Skeletal muscle cell (primary cell): ENCODE results near the gene KCTD18.

ENCODE experiments used
- DNase-seq: peaks from one replicate; pipeline ENCODE4 v3.0.0-alpha.2; 2010; ENCODE audit warnings: low read depth
- H3K4me3 ChIP-seq: 2 replicates; pipeline ENCODE4 v1.5.1; 2011; ENCODE audit warnings: low read depth, mild to moderate bottlenecking, control low read depth, low read length, moderate library complexity

KCTD18 gene

DNA sequence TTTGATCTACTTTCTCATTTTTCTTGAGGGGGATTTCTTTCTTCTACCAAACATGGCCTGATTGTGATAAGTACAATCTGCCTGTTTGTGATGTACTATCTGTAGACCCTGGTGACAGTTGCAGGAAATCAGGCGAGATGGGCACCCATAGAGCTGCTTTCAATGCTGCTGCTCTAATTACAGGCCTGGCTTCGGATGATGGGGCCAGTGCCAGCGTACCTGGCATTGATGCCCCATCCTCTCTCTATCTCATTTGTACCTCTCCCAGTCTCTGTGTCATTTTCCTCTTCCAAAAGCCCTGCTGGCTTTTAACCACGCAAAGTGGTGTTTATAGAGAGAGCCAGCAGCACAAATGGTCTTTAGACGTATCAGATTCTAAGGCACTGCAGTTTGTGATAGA is 69.9 kb downstream of the KCTD18 start:
- H3K4me3 ChIP-seq: no peak overlapping the region
- DNase-seq: no peak
